ENCODE data around the gene USP35. TPM values are rescaled to one million over a fixed set of nuclear protein-coding genes. Genes with fewer than 3 reads are reported as not detected.
"Not testable (repeated sequence)": the region's sequence is repeated elsewhere in the genome, so short reads cannot be mapped to it uniquely, and the experiment has no call there.

USP35 gene
- total RNA-seq, 4 donors from 2014 or later: 6.6 to 30.6 (median 13.3) TPM

DNA sequence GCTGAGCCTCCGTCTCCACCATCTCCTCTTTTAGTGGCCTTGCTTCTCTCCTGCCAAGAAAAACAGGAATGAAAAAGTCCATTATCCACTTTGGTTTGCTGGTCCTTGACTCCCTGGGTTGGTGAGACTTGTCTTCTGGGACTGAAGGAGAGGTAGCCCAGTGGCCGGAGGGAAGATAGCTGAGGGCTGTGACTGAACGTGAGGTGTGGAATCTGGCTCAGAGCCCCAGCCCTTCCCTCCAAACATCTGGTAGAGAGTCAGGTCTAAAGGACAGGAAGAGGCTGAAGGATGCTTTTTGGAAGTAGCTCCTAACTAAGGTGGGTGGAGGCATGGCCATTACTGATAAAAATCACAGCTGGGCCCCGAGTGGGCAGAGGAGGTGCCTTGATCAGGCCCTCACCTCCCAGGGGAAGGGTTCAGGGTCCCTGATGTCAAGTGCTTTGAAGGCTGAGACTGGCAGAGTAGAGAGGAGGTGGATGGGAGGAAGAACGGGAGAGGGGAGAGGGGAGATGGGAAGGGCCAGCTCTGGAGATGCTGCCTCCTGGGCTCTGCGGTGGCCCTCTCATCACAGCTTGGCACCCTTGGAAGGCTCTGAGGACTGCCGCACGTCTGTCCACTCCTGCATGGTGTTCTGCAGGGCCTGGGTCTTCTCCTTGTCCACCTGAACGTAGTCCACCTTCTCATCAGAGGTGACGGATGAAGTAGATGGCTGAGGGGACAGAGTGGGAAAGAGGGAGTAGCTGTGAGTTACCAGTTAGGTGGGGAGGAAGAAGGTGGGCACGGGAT lies 30.2 kb downstream of the USP35 start:
- Histone ChIP-seq H3K27ac (no peak overlapping the region), H3K27me3 (no peaks in the 10 kb centered on the region), H3K9me3 (no peaks in the 10 kb centered on the region), H3K36me3 (peaks cover 0 to 82% (median 0%) of the 10 kb centered on the region in 3 donors), H3K4me3 (no peak overlapping the region), H3K4me1 (no peaks in the 10 kb centered on the region)
- DNase-seq: peak in 1 of 3 donors; percentile 17
- TF ChIP-seq, protein P1, sequence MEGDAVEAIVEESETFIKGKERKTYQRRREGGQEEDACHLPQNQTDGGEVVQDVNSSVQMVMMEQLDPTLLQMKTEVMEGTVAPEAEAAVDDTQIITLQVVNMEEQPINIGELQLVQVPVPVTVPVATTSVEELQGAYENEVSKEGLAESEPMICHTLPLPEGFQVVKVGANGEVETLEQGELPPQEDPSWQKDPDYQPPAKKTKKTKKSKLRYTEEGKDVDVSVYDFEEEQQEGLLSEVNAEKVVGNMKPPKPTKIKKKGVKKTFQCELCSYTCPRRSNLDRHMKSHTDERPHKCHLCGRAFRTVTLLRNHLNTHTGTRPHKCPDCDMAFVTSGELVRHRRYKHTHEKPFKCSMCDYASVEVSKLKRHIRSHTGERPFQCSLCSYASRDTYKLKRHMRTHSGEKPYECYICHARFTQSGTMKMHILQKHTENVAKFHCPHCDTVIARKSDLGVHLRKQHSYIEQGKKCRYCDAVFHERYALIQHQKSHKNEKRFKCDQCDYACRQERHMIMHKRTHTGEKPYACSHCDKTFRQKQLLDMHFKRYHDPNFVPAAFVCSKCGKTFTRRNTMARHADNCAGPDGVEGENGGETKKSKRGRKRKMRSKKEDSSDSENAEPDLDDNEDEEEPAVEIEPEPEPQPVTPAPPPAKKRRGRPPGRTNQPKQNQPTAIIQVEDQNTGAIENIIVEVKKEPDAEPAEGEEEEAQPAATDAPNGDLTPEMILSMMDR (IDR thresholded peaks at IDR 0.05): no peak
- no peak for TF ChIP-seq POLR2A (IDR thresholded peaks at IDR 0.05)

DNA sequence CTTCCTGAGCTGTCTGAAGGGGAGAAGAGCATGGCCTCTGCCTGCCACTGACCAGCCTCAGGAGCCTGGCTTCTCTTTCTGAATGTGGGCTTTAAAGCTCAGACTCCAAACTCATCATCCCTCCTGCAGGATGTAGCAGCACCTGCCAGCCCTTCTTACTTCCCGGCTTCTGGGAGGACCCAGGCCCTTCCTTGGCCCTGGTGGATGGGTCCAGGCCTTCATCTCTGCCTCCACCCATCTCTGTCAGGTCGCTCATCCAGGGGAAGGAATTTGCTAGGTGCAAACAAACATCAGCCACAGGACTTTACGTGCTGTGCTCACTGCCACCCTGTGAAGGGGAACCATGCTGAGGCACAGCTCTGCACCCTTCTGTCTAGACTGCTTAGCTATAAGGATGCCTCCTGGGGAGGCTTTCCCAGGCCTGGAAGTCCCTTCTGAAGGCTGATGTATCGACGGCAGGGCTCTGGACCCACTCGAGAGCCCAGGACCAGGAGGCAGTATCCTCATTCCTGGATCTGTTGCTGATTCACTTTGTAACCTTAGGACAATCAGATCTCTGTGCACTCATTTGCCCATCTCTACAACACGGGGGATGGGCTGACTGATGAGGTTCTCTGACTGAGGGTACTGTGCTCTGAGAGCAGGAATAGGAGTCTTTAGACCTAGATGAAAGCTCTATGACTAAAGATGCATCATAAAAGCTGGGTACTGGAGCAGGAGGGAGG lies 30.9 kb downstream of the USP35 start:
- Histone ChIP-seq H3K27me3 (no peaks in the 10 kb centered on the region), H3K27ac (no peak overlapping the region), H3K36me3 (peaks cover 0 to 85% (median 0%) of the 10 kb centered on the region in 3 donors), H3K9me3 (no peaks in the 10 kb centered on the region), H3K4me3 (no peak overlapping the region), H3K4me1 (no peaks in the 10 kb centered on the region)
- DNase-seq: peak in 1 of 3 donors; percentile 3
- TF ChIP-seq, protein P1 (IDR thresholded peaks at IDR 0.05): no peak
- no peak for TF ChIP-seq POLR2A (IDR thresholded peaks at IDR 0.05)

DNA sequence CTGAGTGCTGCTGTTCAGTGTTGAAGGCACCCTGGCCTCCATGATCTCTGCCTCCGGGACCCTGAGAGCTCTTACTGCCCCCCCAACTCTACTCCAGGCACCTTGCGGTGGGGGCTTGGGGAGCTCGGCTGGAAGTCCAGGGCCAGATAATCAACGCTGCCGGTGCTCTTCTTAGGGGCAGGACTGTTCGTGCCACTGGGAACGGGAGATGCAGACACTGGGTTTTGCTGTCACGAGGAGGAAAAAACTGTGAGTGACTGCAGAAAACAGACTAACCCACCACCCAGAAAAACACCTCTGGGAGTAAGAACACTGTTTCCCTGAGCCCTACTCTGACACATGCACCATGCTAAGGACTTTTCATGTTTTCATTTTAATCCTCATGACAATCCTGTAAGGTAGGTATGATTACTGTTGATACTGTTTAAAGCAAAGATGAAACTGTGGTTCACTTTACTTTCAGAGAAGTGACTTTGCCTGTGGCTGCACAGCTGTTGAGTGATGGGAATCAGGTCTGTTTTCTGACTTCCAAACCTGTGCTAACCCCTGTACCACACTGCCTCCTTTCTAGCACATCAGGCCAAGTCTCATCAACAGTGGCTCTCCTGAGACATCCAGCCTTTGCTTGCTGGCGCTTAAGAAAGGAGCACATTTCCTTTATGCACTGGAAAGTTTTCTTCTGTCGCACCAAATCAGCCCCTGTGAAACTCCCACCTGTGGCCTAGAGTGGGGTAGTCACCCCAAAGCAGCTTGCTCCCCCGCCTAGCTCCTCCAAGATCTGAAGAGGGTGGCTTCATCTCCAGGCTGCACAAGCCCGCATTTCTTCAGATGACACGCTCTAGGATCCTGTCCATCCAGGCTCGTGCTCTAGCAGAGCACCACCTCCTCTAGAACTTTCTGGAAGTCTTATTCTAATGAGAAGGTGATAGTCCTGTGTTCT lies 31.8 kb downstream of the USP35 start:
- Histone ChIP-seq H3K27me3 (no peaks in the 10 kb centered on the region), H3K4me1 (no peaks in the 10 kb centered on the region), H3K9me3 (no peaks in the 10 kb centered on the region), H3K4me3 (no peak overlapping the region), H3K27ac (no peak overlapping the region), H3K36me3 (peaks cover 0 to 87% (median 0%) of the 10 kb centered on the region in 3 donors)
- TF ChIP-seq, protein P1 (IDR thresholded peaks at IDR 0.05): no peak
- TF ChIP-seq POLR2A (IDR thresholded peaks at IDR 0.05): no peak
- no peak for DNase-seq

DNA sequence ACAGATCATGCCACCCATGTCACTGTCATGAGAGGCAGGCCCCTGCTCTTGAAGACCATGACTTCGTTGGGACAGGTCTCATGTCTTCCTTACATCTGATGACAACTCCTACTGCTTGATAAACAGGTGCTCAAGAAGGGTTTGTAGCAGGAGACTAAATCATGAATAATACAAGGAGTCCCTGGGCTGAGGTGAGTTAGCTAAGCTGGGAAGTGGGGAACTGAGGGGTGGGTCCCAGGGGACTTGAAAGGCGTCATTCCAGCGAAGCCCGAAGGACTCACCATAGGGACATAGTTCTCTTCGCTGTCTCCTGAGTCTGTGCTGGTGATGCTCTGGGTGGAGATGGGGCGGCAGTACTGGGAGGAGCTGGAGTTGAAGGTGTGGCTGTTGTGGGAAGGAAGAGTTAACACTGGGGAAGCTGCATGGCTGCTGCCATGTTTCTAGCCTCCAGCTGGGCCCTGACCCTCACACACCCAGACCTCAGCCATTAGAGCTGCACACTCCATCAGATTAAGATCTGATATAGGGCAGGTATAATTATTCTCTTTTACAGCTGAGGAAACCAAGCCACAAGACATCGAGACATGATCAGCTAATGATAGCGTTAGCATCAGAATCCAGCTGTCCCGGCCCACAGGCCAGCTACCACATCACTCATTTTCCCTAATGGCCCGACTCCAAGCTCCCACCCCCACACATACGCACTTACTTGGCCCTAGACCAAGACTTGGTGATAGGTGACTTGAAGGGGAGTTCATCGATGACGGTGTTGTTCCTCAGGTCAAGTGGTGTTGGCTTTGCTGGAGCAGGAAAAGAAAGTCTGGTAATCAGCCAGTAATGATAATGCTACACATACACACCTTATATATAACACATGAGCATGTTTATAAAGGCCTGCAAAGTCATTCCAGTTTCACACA lies 32.9 kb downstream of the USP35 start:
- TF ChIP-seq, protein P1 (IDR thresholded peaks at IDR 0.05): no peak
- TF ChIP-seq POLR2A (IDR thresholded peaks at IDR 0.05): no peak
- no peak overlapping the region for H3K4me3 ChIP-seq
- H3K27ac ChIP-seq: no peak overlapping the region
- H3K36me3 ChIP-seq: peaks cover 0 to 86% (median 0%) of the 10 kb centered on the region in 3 donors
- no peaks in the 10 kb centered on the region for H3K9me3 ChIP-seq
- DNase-seq: no peak
- H3K27me3 ChIP-seq: no peaks in the 10 kb centered on the region
- H3K4me1 ChIP-seq: no peaks in the 10 kb centered on the region

DNA sequence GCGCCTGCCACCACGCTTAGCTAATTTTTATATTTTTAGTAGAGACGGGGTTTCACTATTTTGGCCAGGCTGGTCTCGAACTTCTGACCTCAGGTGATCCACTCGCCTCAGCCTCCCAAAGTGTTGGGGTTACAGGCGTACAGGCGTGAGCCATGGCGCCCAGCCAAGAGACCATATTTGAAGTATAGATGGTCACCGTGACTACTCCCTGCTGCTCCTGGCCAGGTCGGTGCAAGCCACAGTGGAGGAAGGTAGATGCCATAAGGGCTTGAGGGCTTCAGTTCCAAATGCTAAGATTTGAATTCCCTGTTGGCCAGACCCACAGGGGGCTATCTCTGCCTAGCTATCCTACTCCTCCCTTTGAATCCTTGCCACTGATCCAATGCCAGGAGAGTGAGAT lies 34.0 kb downstream of the USP35 start:
- H3K9me3 ChIP-seq, DNase-seq, H3K4me3 ChIP-seq, H3K4me1 ChIP-seq, H3K27me3 ChIP-seq, H3K27ac ChIP-seq: not testable (repeated sequence)
- peaks cover 0 to 78% (median 0%) of the 10 kb centered on the region in 3 donors for H3K36me3 ChIP-seq

Measured in Peyer's patch (tissue), 4 donors.